ENCODE measurements around the gene ZFYVE21. TPM values are rescaled to one million over a fixed set of nuclear protein-coding genes. Genes with fewer than 3 reads are reported as not detected.

The ZFYVE21 gene
- total RNA-seq, 1 donor, result 47.0 TPM

GRCh38 chr14:103733651-103734050 is 18.0 kb downstream of the ZFYVE21 start:
- H3K4me3 ChIP-seq (ENCODE audit: low read depth, low read length), result no peak overlapping the region
- DNase-seq (ENCODE audit: low read depth), result no peak
- TF ChIP-seq CTCF (IDR thresholded peaks at IDR 0.05; ENCODE audit: insufficient read depth, low read length), result no peak

- TF ChIP-seq CTCF (IDR thresholded peaks at IDR 0.05; ENCODE audit: insufficient read depth, low read length), result no peak
- no peak overlapping the region for H3K4me3 ChIP-seq (ENCODE audit: low read depth, low read length)
- DNase-seq (ENCODE audit: low read depth), result no peak
Measured at GRCh38 chr14:103734081-103734888, 18.7 kb downstream of the ZFYVE21 start.

GRCh38 chr14:103735022-103735421 is 19.4 kb downstream of the ZFYVE21 start:
- no peak for DNase-seq (ENCODE audit: low read depth)
- no peak overlapping the region for H3K4me3 ChIP-seq (ENCODE audit: low read depth, low read length)
- no peak for TF ChIP-seq CTCF (IDR thresholded peaks at IDR 0.05; ENCODE audit: insufficient read depth, low read length)

- H3K4me3 ChIP-seq (ENCODE audit: low read depth, low read length), result no peak overlapping the region
- TF ChIP-seq CTCF (IDR thresholded peaks at IDR 0.05; ENCODE audit: insufficient read depth, low read length), result no peak
- DNase-seq (ENCODE audit: low read depth), result no peak
Measured at GRCh38 chr14:103735439-103735814, 19.8 kb downstream of the ZFYVE21 start.

- TF ChIP-seq CTCF (IDR thresholded peaks at IDR 0.05; ENCODE audit: insufficient read depth, low read length), result no peak
- no peak overlapping the region for H3K4me3 ChIP-seq (ENCODE audit: low read depth, low read length)
- DNase-seq (ENCODE audit: low read depth), result no peak
Measured at GRCh38 chr14:103735815-103736545, 20.4 kb downstream of the ZFYVE21 start.

- TF ChIP-seq CTCF (IDR thresholded peaks at IDR 0.05; ENCODE audit: insufficient read depth, low read length), result no peak
- H3K4me3 ChIP-seq (ENCODE audit: low read depth, low read length), result no peak overlapping the region
- DNase-seq (ENCODE audit: low read depth), result no peak
Measured at GRCh38 chr14:103736546-103737431, 21.2 kb downstream of the ZFYVE21 start.
